GM10248 (cell line): Measurements from ENCODE around the gene UBE3A.

Source experiments
- CTCF ChIA-PET: fragments of 300-600 bp; sonication (Branson Sonifier 250); formaldehyde crosslinking; extraction: SDS; loops from one replicate; lab custom pipeline; 2021; ENCODE audit warnings: antibody characterized with exemption; lab: Yijun Ruan, JAX
- POLR2A ChIA-PET: fragments of 350-650 bp; sonication (Branson Sonifier 250); formaldehyde crosslinking; extraction: SDS; loops from one replicate; lab custom pipeline; 2020; ENCODE audit warnings: antibody characterized with exemption; lab: Yijun Ruan, JAX
- DNase-seq: peaks from one replicate; pipeline ENCODE4 v3.0.0; 2012; ENCODE audit errors: extremely low spot score
- CTCF ChIP-seq: IDR thresholded peaks from 2 replicates; pipeline ENCODE4 v1.5.1; 2012; ENCODE audit warnings: mild to moderate bottlenecking, low read depth; ENCODE audit errors: extremely low read depth, missing control alignments, control extremely low read depth

The UBE3A gene

GRCh38 chr15:25474251-25474650, 35.4 kb upstream of the UBE3A start:
- no peak for DNase-seq
- CTCF ChIA-PET: no interaction called here
- no peak for TF ChIP-seq CTCF

GRCh38 chr15:25470230-25470629, 31.4 kb upstream of the UBE3A start:
- ChIA-PET POLR2A (no interaction called here), CTCF (no interaction called here)
- no peak for DNase-seq
- no peak for TF ChIP-seq CTCF

More at GRCh38 chr15:25474251-25474650, 35.4 kb upstream of the UBE3A start:
- POLR2A ChIA-PET: no interaction called here

GRCh38 chr15:25469377-25469776, 30.6 kb upstream of the UBE3A start:
- ChIA-PET CTCF (no interaction called here), POLR2A (no interaction called here)
- no peak for TF ChIP-seq CTCF
- DNase-seq: no peak

- no peak for TF ChIP-seq CTCF
- DNase-seq: no peak
- ChIA-PET POLR2A (no interaction called here), CTCF (no interaction called here)
These were observed 29.8 kb upstream of the UBE3A start for GRCh38 chr15:25468611-25469010.

- no peak for TF ChIP-seq CTCF
- ChIA-PET CTCF (no interaction called here), POLR2A (no interaction called here)
- DNase-seq: no peak
These were observed 27.0 kb upstream of the UBE3A start for GRCh38 chr15:25465835-25466234.

GRCh38 chr15:25464784-25465183, 26.0 kb upstream of the UBE3A start:
- CTCF ChIA-PET: interaction anchor here (2.7 kb wide), 1 partner anchor 12 kb away, joined by 9 read pairs; no protein-coding TSS in a partner anchor
- no peak for TF ChIP-seq CTCF
- POLR2A ChIA-PET: no interaction called here
- no peak for DNase-seq

GRCh38 chr15:25464383-25464782, 25.6 kb upstream of the UBE3A start:
- TF ChIP-seq CTCF: no peak
- POLR2A ChIA-PET: no interaction called here
- DNase-seq: no peak
- CTCF ChIA-PET: interaction anchor here (2.7 kb wide), 1 partner anchor 12 kb away, joined by 9 read pairs; no protein-coding TSS in a partner anchor
